ENCODE data around the gene GRPR. TPM values are rescaled to one million over a fixed set of nuclear protein-coding genes. Genes with fewer than 3 reads are reported as not detected.

The GRPR gene
- total RNA-seq, 2 donors from 2014 or later: 3.1 to 5.6 TPM

DNA sequence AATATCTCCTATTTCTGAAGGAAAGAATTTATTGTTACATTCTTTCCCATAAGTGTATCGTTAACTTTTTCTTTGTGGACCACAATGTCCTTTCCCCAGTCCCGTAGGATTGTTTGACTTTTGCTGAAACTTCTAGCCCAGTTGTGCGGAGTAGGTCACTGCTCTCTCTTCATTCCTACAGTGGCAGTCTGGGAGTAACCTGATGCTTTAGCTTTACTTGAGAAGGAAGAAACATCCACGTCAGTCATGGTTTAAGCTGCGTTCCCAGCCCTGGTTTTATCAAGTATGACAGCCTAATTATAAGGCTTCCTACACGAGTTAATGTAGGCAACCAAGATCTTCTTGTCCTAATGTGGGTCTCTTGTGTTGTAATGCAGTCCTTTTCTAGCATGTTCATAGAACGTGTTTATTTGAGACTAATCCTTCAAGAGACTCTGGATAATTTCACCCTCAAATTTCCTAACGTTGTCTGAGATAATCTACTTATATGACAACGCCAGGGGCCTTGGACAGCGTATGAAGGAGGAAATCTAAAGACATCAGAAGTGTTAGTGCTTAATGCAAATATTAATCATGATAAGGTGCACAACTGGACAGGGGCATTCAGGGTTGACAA, 40.8 kb upstream of the GRPR start:
- H3K27me3 ChIP-seq: no peaks in the 10 kb centered on the region
- no peaks in the 10 kb centered on the region for H3K36me3 ChIP-seq (replicated peaks in 1 of 2; ENCODE audit: insufficient read depth in 1 of 2, low read depth in 2 of 2)
- DNase-seq (no peak), ATAC-seq (no peak)
- TF ChIP-seq, protein P1, sequence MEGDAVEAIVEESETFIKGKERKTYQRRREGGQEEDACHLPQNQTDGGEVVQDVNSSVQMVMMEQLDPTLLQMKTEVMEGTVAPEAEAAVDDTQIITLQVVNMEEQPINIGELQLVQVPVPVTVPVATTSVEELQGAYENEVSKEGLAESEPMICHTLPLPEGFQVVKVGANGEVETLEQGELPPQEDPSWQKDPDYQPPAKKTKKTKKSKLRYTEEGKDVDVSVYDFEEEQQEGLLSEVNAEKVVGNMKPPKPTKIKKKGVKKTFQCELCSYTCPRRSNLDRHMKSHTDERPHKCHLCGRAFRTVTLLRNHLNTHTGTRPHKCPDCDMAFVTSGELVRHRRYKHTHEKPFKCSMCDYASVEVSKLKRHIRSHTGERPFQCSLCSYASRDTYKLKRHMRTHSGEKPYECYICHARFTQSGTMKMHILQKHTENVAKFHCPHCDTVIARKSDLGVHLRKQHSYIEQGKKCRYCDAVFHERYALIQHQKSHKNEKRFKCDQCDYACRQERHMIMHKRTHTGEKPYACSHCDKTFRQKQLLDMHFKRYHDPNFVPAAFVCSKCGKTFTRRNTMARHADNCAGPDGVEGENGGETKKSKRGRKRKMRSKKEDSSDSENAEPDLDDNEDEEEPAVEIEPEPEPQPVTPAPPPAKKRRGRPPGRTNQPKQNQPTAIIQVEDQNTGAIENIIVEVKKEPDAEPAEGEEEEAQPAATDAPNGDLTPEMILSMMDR (IDR thresholded peaks at IDR 0.05): no peak
- no peak for TF ChIP-seq POLR2A (IDR thresholded peaks at IDR 0.05)
- H3K4me1 ChIP-seq: peaks cover 7% of the 10 kb centered on the region
- H3K4me3 ChIP-seq: no peak overlapping the region
- intact Hi-C loops (cut with DNase I): no loop called here
- WGBS, 2 donors: 25 to 34% methylated on average over 10 of the region's 10 CpGs
- H3K9me3 ChIP-seq: no peaks in the 10 kb centered on the region
- H3K27ac ChIP-seq: peak overlapping the region in 2 of 4 donors; percentile 25 to 28

DNA sequence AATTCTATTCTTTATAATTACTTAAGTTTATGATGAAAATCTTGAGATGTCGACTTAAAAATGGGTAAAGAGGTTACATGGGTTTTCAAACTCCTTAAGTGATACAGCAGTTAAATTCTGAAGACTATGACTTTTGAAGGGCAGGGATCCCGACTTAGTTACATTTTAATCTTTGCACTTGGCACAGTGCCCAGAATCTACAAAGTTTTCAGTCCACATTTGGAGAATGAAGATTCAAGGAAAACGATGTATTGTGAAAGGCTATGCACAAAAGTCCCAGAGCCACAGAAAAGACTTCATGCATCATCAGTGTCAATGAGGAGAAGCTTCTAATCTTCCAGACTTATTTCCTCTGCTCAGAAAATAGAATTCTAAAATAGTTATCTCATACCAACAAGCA, 36.3 kb upstream of the GRPR start:
- Histone ChIP-seq H3K9me3 (no peaks in the 10 kb centered on the region), H3K27me3 (no peaks in the 10 kb centered on the region), H3K4me1 (peaks cover 7% of the 10 kb centered on the region), H3K4me3 (no peak overlapping the region), H3K36me3 (replicated peaks in 1 of 2; ENCODE audit: insufficient read depth in 1 of 2, low read depth in 2 of 2) (no peaks in the 10 kb centered on the region), H3K27ac (no peak overlapping the region)
- TF ChIP-seq POLR2A (IDR thresholded peaks at IDR 0.05): no peak
- TF ChIP-seq, protein P1 (IDR thresholded peaks at IDR 0.05): no peak
- intact Hi-C loops (cut with DNase I): no loop called here
- ATAC-seq (no peak), DNase-seq (peak in 2 of 4 donors; percentile 5 to 17)
- 12 to 20% methylated on average over 3 of the region's 3 CpGs for WGBS, 2 donors

DNA sequence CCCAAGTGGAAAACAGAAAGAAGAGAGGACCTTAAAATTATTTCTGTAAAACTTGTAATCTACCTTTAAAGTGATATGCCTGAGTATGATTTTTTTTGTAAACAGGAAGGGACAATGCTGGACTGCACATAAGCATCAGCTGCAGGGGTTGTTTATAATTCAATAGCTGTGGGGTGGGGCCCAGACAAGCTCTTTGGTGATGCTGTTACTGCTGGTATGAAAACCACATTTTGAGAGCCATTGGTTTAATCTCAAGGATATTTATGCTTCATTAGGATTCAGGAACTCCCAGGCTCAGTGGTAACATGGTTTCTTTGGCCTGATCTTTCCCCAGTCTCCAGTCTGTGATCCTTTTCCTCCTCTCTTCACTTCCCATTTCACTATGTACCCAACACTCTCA, 34.3 kb upstream of the GRPR start:
- Histone ChIP-seq H3K27me3 (no peaks in the 10 kb centered on the region), H3K4me3 (no peak overlapping the region), H3K4me1 (no peaks in the 10 kb centered on the region), H3K27ac (no peak overlapping the region), H3K9me3 (no peaks in the 10 kb centered on the region), H3K36me3 (replicated peaks in 1 of 2; ENCODE audit: insufficient read depth in 1 of 2, low read depth in 2 of 2) (no peaks in the 10 kb centered on the region)
- no peak for ATAC-seq
- TF ChIP-seq POLR2A (IDR thresholded peaks at IDR 0.05): no peak
- TF ChIP-seq, protein P1 (IDR thresholded peaks at IDR 0.05): no peak
- no peak for DNase-seq
- intact Hi-C loops (cut with DNase I): no loop called here

DNA sequence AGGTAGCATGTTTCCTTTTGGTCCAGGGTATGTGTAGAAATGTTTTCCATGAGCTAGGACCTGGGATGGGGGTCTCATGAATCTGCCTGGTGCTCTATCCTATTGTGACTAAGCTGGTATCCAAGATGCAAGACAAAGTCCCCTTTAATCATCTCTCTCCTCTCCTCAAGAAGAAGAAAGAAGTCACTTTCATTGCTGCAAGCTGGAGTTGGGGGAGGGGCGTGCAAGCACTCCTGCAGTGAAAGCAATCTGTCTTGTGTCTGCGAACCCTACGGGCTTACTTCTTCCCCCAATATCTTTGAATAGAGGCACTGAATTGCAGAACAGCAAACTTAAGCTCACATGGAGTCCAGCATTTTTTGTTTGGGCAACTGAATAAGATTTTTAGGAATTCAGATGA, 27.2 kb upstream of the GRPR start:
- Histone ChIP-seq H3K9me3 (no peaks in the 10 kb centered on the region), H3K36me3 (replicated peaks in 1 of 2; ENCODE audit: insufficient read depth in 1 of 2, low read depth in 2 of 2) (no peaks in the 10 kb centered on the region), H3K27me3 (no peaks in the 10 kb centered on the region), H3K27ac (no peak overlapping the region), H3K4me3 (no peak overlapping the region), H3K4me1 (no peaks in the 10 kb centered on the region)
- ATAC-seq (no peak), DNase-seq (no peak)
- no peak for TF ChIP-seq POLR2A (IDR thresholded peaks at IDR 0.05)
- intact Hi-C loops (cut with DNase I): no loop called here
- WGBS, 2 donors: 68 to 90% methylated on average over 3 of the region's 3 CpGs

DNA sequence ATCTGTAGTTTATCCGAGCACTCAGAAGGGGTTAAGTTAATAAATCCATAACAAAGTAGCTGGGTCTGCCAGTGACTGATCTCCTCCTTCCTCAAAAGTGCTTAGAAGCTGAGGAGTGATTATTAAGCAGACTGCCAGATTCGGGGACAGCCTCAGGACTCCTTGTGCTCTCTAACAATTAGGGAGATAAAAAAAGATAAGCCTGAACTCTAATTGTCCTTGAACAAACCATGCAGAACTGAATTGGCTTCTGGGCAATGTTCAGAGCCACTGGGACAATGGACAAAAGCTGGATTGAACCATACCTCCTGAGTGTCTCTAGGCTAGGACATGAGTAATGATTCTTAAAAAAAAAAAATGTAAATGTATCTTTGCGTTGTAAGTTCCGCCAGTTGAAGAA, 22.7 kb upstream of the GRPR start:
- intact Hi-C loops (cut with DNase I): no loop called here
- no peaks in the 10 kb centered on the region for H3K36me3 ChIP-seq (replicated peaks in 1 of 2; ENCODE audit: insufficient read depth in 1 of 2, low read depth in 2 of 2)
- ATAC-seq (no peak), DNase-seq (no peak)
- 32 to 70% methylated on average over 3 to 4 of the region's 4 CpGs for WGBS, 2 donors
- no peaks in the 10 kb centered on the region for H3K27me3 ChIP-seq
- no peaks in the 10 kb centered on the region for H3K4me1 ChIP-seq
- no peak overlapping the region for H3K4me3 ChIP-seq
- no peaks in the 10 kb centered on the region for H3K9me3 ChIP-seq
- no peak for TF ChIP-seq POLR2A (IDR thresholded peaks at IDR 0.05)
- no peak overlapping the region for H3K27ac ChIP-seq

DNA sequence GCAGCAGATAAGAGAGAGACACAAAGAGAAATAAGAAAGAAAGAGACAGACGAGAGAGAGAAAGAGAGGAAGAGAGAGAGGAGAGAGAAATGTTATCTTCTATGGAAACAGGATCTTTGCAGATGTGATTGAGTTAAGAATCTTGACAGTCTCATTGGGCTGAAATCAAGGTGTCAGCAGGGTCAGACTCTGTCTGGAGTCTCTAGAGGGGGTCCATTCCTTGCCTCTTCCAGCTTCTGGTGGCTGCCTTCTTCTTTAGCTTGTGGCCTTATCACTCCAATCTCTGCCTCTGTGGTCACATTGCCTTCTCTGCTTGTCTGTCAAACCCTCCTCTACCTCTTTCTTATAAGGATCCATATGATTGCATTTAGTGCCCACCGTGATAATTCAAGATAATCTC, 21.8 kb upstream of the GRPR start:
- WGBS, 2 donors: 86 to 94% methylated on average over 2 of the region's 2 CpGs
- H3K4me3 ChIP-seq: no peak overlapping the region
- intact Hi-C loops (cut with DNase I): no loop called here
- DNase-seq (no peak), ATAC-seq (no peak)
- no peaks in the 10 kb centered on the region for H3K9me3 ChIP-seq
- no peaks in the 10 kb centered on the region for H3K4me1 ChIP-seq
- no peaks in the 10 kb centered on the region for H3K27me3 ChIP-seq
- H3K27ac ChIP-seq: no peak overlapping the region
- TF ChIP-seq, protein P1 (IDR thresholded peaks at IDR 0.05): no peak
- no peak for TF ChIP-seq POLR2A (IDR thresholded peaks at IDR 0.05)
- H3K36me3 ChIP-seq (replicated peaks in 1 of 2; ENCODE audit: insufficient read depth in 1 of 2, low read depth in 2 of 2): no peaks in the 10 kb centered on the region
